ENCODE measurements around the gene FOXL1.

DNA sequence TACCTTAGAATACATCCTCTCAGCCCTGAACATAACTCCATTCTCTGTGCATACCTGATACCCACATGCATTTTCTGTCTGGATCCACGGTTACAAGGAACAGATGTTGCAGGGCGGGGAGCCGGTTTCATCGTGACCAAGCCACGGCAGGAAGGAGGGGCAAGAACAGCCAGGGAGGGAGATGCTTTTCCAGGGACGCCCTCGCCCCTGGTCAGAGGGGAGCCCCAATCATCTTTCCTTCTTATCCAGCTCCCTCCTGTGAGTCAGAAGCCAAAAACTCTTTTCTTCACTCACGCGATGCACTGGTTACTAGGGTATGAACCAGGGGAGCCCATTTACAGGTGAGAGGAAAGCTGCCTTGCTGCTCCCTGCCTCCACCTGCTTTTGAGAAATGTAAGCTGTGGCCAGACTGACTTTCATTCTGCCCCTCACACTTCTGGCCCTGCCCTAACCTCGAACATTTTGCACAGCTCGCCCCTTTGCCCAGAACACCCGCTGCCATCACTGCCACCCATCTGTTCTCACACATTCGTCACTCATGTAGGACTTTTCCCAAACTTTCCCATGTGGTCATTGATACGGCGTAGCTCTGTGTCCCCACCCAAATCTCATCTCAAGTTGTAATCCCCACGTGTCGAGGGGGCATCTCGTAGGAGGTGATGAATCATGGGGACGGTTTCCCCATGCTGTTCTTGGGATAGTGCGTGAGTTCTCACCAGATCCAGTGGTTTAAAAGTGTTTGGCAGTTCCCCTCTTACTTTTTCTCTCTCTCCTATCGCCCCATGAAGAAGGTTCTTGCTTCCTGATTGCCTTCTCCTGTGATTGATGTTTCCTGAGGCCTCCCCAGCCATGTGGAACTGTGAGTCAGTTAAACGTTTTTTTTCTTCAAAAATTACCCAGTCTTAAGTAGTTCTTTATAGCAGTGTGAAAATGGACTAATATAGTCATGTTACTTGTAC, 20.5 kb downstream of the FOXL1 start:
- no peak for TF ChIP-seq EP300 (IDR thresholded peaks at IDR 0.05; ENCODE audit: low read length)
- TF ChIP-seq RAD51 (IDR thresholded peaks at IDR 0.05; ENCODE audit: borderline replicate concordance, low read depth), result no peak
- TF ChIP-seq CEBPG (CRISPR knock-in tag; IDR thresholded peaks at IDR 0.05), result no peak
- no peak for TF ChIP-seq CEBPG (tag; conservative IDR thresholded peaks at IDR 0.05 in 1 of 2, IDR thresholded peaks at IDR 0.05 in 1 of 2)
- TF ChIP-seq CREB1 (IDR thresholded peaks at IDR 0.05), result no peak
- TF ChIP-seq CREB1 (CRISPR knock-in tag; IDR thresholded peaks at IDR 0.05), result no peak
- no peak for TF ChIP-seq ZNF274 (IDR thresholded peaks at IDR 0.05; ENCODE audit: borderline replicate concordance, low read depth, low read length)
- no peak for TF ChIP-seq NR3C1 (CRISPR knock-in tag; IDR thresholded peaks at IDR 0.05)
- no peak for TF ChIP-seq SP1 (CRISPR knock-in tag; IDR thresholded peaks at IDR 0.05)
- no peak for TF ChIP-seq CBX3 (IDR thresholded peaks at IDR 0.05; ENCODE audit: borderline replicate concordance in 1 of 2, low read length in 2 of 2)
- no peak for TF ChIP-seq SMARCA5 (IDR thresholded peaks at IDR 0.05)
- TF ChIP-seq HDGF (IDR thresholded peaks at IDR 0.05), result no peak
- TF ChIP-seq PHB2 (IDR thresholded peaks at IDR 0.05; ENCODE audit: low read depth), result no peak

All from K562 (cell line).